SK-N-SH (cell line): Measurements from ENCODE around the gene KIR2DL1.

Experiments used
- ELF1 ChIP-seq: IDR thresholded peaks from 2 replicates; pipeline ENCODE4 v1.4.0; 2012
- EZH2phosphoT487 ChIP-seq: fragments of 200-600 bp; sonication (generic); IDR thresholded peaks from 2 replicates; pipeline ENCODE4 v1.6.1; 2017; ENCODE audit warnings: low read depth, mixed run types, mild to moderate bottlenecking, antibody characterized with exemption, moderate library complexity, borderline replicate concordance
- GATA2 ChIP-seq: sonication (generic); formaldehyde crosslinking; IDR thresholded peaks from 2 replicates; pipeline ENCODE4 v1.5.0; 2020; ENCODE audit warnings: mild to moderate bottlenecking, missing genetic modification reagents
- NFIC ChIP-seq: IDR thresholded peaks from 2 replicates; pipeline ENCODE4 v1.4.0; 2012; ENCODE audit warnings: borderline replicate concordance
- POLR2AphosphoS5 ChIP-seq: IDR thresholded peaks from 2 replicates; pipeline ENCODE4 v1.6.1; 2012; ENCODE audit warnings: low read depth, low read length
- RAD21 ChIP-seq: IDR thresholded peaks from 2 replicates; pipeline ENCODE4 v1.6.1; 2012; ENCODE audit warnings: mild to moderate bottlenecking, low read length
- SIN3A ChIP-seq: IDR thresholded peaks from 2 replicates; pipeline ENCODE4 v1.6.1; 2012; ENCODE audit warnings: low read depth, mild to moderate bottlenecking, low read length, moderate library complexity, borderline replicate concordance
- TEAD4 ChIP-seq: IDR thresholded peaks from 2 replicates; pipeline ENCODE4 v1.4.0; 2012; ENCODE audit warnings: mild to moderate bottlenecking, borderline replicate concordance; ENCODE audit not compliant: insufficient read depth
- YY1 ChIP-seq: IDR thresholded peaks from 2 replicates; pipeline ENCODE4 v1.4.0; 2012; ENCODE audit warnings: low read depth, mild to moderate bottlenecking
- TF ChIP-seq, protein P1 (sequence below): fragments of 150-350 bp; IDR thresholded peaks from 2 replicates; pipeline ENCODE4 v1.6.1; 2017; ENCODE audit warnings: antibody characterized with exemption, low read length, low read depth, borderline replicate concordance
- TF ChIP-seq, protein P2 (sequence below): fragments of 200-600 bp; sonication (generic); IDR thresholded peaks from 2 replicates; pipeline ENCODE4 v1.6.1; 2017; ENCODE audit warnings: antibody characterized with exemption, mild to moderate bottlenecking, moderate library complexity

- TF ChIP-seq, protein P1, sequence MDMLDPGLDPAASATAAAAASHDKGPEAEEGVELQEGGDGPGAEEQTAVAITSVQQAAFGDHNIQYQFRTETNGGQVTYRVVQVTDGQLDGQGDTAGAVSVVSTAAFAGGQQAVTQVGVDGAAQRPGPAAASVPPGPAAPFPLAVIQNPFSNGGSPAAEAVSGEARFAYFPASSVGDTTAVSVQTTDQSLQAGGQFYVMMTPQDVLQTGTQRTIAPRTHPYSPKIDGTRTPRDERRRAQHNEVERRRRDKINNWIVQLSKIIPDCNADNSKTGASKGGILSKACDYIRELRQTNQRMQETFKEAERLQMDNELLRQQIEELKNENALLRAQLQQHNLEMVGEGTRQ = no peak
- TF ChIP-seq, protein P2, sequence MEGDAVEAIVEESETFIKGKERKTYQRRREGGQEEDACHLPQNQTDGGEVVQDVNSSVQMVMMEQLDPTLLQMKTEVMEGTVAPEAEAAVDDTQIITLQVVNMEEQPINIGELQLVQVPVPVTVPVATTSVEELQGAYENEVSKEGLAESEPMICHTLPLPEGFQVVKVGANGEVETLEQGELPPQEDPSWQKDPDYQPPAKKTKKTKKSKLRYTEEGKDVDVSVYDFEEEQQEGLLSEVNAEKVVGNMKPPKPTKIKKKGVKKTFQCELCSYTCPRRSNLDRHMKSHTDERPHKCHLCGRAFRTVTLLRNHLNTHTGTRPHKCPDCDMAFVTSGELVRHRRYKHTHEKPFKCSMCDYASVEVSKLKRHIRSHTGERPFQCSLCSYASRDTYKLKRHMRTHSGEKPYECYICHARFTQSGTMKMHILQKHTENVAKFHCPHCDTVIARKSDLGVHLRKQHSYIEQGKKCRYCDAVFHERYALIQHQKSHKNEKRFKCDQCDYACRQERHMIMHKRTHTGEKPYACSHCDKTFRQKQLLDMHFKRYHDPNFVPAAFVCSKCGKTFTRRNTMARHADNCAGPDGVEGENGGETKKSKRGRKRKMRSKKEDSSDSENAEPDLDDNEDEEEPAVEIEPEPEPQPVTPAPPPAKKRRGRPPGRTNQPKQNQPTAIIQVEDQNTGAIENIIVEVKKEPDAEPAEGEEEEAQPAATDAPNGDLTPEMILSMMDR = no peak
- TF ChIP-seq EZH2phosphoT487 (no peak), NFIC (no peak), YY1 (no peak), ELF1 (no peak), TEAD4 (no peak), RAD21 (no peak), SIN3A (no peak), POLR2AphosphoS5 (no peak), GATA2 (CRISPR knock-in tag) (no peak)
These were observed 21.1 kb downstream of the KIR2DL1 start for GRCh38 chr19:54790711-54791110.
